Natural killer cell (primary cell): ENCODE results near the gene NAPA. TPM values are rescaled to one million over a fixed set of nuclear protein-coding genes. Genes with fewer than 3 reads are reported as not detected.

ENCODE experiments used
- ATAC-seq, 3 donors: fragments of 150-1000 bp in 2 of 3; fragments of 200-7000 bp in 1 of 3; cut with Tn5 transposase; 1 replicate in 1 of 3; 2 replicates in 2 of 3; pipeline ENCODE4 v1.10.0; 2021; ENCODE audit warnings: mild to moderate bottlenecking in 2 of 3, moderate library complexity in 2 of 3
- DNase-seq, 2 donors: peaks; one replicate each; pipeline versions ENCODE4 v3.0.0 to v3.0.0-alpha.2; 2013 to 2021; ENCODE audit warnings: mixed read lengths in 1 of 2
- H3K27ac ChIP-seq: one replicate; pipeline ENCODE4 v1.5.1; 2013; ENCODE audit warnings: mild to moderate bottlenecking, low read length
- H3K27me3 ChIP-seq: one replicate; pipeline ENCODE4 v1.6.1; 2013; ENCODE audit warnings: low read length; ENCODE audit not compliant: control insufficient read depth, insufficient read depth
- H3K36me3 ChIP-seq: one replicate; pipeline ENCODE4 v1.6.1; 2013; ENCODE audit warnings: low read length; ENCODE audit not compliant: control insufficient read depth, insufficient read depth
- H3K4me1 ChIP-seq: one replicate; pipeline ENCODE4 v1.6.1; 2013; ENCODE audit warnings: low read length; ENCODE audit not compliant: control insufficient read depth, insufficient read depth
- H3K4me3 ChIP-seq: one replicate; pipeline ENCODE4 v1.5.1; 2013; ENCODE audit warnings: low read length
- H3K9me3 ChIP-seq: one replicate; pipeline ENCODE4 v1.6.1; 2013; ENCODE audit warnings: low read length; ENCODE audit not compliant: control insufficient read depth, insufficient read depth
- H3K27ac Mint-ChIP-seq, 2 donors: one replicate each; pipeline ENCODE4 v1.8.0; 2022; ENCODE audit warnings: mild to moderate bottlenecking in 2 of 2, mixed read lengths in 2 of 2, moderate library complexity in 1 of 2
- H3K27me3 Mint-ChIP-seq, 2 donors: one replicate each; pipeline ENCODE4 v1.8.0; 2022; ENCODE audit warnings: low read depth in 2 of 2, mixed read lengths in 2 of 2
- H3K36me3 Mint-ChIP-seq: one replicate; pipeline ENCODE4 v1.8.0; 2022; ENCODE audit warnings: mixed read lengths
- H3K4me1 Mint-ChIP-seq, 2 donors: one replicate each; pipeline ENCODE4 v1.8.0; 2022; ENCODE audit warnings: mixed read lengths in 2 of 2
- H3K4me3 Mint-ChIP-seq: one replicate; pipeline ENCODE4 v1.8.0; 2022; ENCODE audit warnings: mild to moderate bottlenecking, moderate library complexity, mixed read lengths
- H3K9me3 Mint-ChIP-seq, 2 donors: one replicate each; pipeline ENCODE4 v1.8.0; 2022; ENCODE audit warnings: mixed read lengths in 2 of 2
- WGBS: methylation state at CpG from one replicate; pipeline ENCODE4 v1.1.7; 2013; ENCODE audit warnings: missing lambda C conversion rate; ENCODE audit not compliant: insufficient coverage; 5-methylcytosine and 5-hydroxymethylcytosine counted together
- intact Hi-C: fragments of 100-400 bp; cut with micrococcal nuclease; formaldehyde crosslinking; loops from one replicate; pipeline ENCODE4 v1.14.2; 2022
- total RNA-seq, 4 donors: library from RNA; stranded (reverse); fragments of 120-200 nt in 1 of 4; gene quantifications; one replicate each; pipeline versions ENCODE4 v1.2.3 to v1.2.4, GENCODE V29; 2013 to 2022
- TF ChIP-seq, protein P1 (sequence below): fragments of 200-600 bp; IDR thresholded peaks from one replicate; pipeline ENCODE4 v1.8.0; 2022; ENCODE audit warnings: antibody characterized with exemption

NAPA gene
- total RNA-seq, 3 donors from 2014 or later (not counting 1 experiment from before 2014, with no cell fraction given), result 192 to 215 (median 192) TPM

DNA sequence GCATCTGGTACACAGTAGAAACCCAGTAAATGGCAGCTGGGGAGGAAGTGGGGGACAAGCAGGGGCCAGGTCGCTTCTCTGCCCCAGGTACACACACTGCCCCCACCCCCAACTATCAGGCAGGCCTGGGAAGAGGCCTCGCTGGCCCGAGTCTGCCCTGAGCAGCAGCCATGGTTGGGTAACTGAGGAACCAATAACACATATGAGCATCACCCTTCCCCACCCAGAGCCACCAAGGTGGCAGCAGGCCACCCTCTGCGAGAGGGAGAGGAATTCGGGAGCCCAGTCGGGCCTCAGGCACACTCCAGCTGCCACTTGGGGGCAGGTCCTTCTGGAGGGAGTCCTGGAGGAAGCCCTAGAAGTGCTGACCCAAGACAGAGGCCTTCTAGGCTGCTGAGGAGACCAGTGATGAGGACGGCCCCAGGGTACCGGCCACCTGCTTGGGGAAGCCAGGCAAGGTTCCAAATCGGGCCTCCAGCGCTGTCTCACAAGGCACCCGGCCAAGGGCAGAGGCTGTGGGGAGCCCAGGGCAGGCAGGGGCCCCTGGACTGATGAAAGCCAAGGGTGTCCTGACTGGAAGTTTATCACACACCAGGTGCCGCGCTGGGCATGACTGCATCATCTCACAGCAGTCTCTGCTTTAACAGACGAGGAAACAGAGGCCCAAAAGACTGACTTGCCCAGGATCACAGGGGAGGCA is 16.9 kb downstream of the NAPA start:
- TF ChIP-seq, protein P1, sequence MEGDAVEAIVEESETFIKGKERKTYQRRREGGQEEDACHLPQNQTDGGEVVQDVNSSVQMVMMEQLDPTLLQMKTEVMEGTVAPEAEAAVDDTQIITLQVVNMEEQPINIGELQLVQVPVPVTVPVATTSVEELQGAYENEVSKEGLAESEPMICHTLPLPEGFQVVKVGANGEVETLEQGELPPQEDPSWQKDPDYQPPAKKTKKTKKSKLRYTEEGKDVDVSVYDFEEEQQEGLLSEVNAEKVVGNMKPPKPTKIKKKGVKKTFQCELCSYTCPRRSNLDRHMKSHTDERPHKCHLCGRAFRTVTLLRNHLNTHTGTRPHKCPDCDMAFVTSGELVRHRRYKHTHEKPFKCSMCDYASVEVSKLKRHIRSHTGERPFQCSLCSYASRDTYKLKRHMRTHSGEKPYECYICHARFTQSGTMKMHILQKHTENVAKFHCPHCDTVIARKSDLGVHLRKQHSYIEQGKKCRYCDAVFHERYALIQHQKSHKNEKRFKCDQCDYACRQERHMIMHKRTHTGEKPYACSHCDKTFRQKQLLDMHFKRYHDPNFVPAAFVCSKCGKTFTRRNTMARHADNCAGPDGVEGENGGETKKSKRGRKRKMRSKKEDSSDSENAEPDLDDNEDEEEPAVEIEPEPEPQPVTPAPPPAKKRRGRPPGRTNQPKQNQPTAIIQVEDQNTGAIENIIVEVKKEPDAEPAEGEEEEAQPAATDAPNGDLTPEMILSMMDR, result no peak
- DNase-seq (no peak), ATAC-seq (no peak)
- Mint-ChIP-seq H3K4me1 (peaks cover 19 to 24% of the 10 kb centered on the region in 2 donors), H3K36me3 (peaks cover 3% of the 10 kb centered on the region), H3K27ac (peak overlapping the region in 1 of 2 donors; percentile 16), H3K9me3 (no peaks in the 10 kb centered on the region), H3K27me3 (no peaks in the 10 kb centered on the region), H3K4me3 (no peak overlapping the region)
- Histone ChIP-seq H3K9me3 (no peaks in the 10 kb centered on the region), H3K4me1 (peaks cover 28% of the 10 kb centered on the region), H3K4me3 (no peak overlapping the region), H3K36me3 (peaks cover 44% of the 10 kb centered on the region), H3K27me3 (no peaks in the 10 kb centered on the region), H3K27ac (no peak overlapping the region)
- WGBS, result 97% methylated on average over 14 of the region's 14 CpGs
- intact Hi-C loops, result no loop called here

DNA sequence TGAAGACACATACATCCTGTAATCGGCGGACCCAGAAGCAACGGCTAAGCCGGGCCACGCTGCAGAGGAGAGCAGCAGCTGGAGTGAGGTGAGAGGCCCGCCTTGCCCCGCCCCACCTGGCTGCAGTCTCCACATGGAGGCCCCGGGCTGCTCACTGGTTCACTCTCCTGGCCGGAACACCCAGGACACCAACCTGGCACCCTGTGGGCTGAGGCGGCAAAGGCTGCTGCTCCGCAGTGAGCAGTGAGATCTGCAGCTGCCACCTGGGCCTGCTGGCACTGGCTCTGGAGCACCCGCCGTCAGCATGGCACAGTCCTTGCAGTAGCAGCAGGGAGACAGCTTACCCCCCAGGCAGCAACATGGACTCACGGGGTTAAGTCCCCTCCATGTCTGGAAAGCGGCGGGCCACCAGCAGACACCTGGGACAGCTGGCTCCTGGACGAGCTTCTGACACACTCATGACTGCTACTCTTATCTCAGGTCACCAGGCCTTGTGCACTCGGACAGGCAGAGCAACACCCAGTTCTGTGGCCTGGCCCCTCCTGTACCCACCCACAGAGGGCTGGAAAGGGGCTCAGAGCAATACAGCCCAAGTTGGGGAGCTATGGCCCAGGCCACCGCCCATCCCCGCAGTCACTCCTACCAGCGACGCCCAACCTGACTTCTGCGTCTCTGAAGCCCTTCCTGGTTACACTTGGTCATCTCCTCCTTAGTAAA is 17.7 kb downstream of the NAPA start:
- intact Hi-C loops, result no loop called here
- Mint-ChIP-seq H3K4me3 (no peak overlapping the region), H3K27ac (peak overlapping the region; percentile 16 to 32), H3K9me3 (no peaks in the 10 kb centered on the region), H3K36me3 (no peaks in the 10 kb centered on the region), H3K27me3 (no peaks in the 10 kb centered on the region), H3K4me1 (peaks cover 15 to 24% of the 10 kb centered on the region in 2 donors)
- Histone ChIP-seq H3K27ac (no peak overlapping the region), H3K9me3 (no peaks in the 10 kb centered on the region), H3K4me1 (peaks cover 35% of the 10 kb centered on the region), H3K36me3 (peaks cover 45% of the 10 kb centered on the region), H3K27me3 (no peaks in the 10 kb centered on the region), H3K4me3 (no peak overlapping the region)
- WGBS, result 92% methylated on average over 23 of the region's 23 CpGs
- DNase-seq, result no peak
- TF ChIP-seq, protein P1, result no peak
- ATAC-seq, result no peak

DNA sequence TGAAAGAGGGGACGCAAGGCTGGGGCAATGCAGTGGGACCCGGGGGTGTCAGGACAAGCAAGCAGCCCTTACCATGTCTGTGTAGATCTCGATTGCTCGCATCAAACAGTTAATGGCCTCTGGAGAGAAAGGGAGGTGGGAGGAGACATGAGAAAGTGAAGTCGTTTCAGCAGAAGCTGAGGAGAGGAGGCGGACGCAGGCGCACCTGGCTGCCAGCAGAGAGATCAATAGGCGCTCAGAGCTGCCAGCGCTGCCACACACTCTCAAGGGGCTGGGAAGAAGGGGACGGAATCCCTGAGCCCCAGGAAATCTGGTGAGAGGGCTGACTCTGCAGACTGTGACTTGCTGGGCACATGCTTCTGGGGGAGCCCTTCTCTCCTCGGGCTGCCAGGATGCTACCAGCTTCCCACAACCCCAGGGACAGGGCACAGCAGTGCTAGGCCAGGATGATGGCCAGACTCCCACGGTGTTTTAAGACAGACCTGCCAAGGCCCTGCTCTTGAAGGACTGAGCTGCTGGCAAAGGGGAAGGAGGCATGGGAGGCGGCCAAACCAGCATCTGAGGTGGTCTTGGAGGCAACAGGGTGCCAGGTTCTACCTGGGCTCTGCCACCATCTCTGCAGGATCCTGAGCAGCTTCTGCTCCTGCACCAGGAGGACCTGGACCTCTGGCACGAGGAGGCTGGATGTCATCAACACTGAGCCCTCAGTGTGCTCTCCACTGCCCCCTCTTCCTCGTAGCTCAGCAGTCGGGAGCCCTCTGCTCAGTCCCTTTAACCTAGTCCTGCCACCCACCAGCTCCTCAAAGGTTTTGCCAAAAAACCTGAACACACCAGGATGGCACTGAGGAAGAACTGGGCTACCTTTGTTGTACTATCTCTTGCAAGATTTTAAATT is 19.1 kb downstream of the NAPA start:
- intact Hi-C loops, result no loop called here
- Histone ChIP-seq H3K4me1 (peaks cover 36% of the 10 kb centered on the region), H3K27me3 (no peaks in the 10 kb centered on the region), H3K9me3 (no peaks in the 10 kb centered on the region), H3K36me3 (peaks cover 41% of the 10 kb centered on the region), H3K27ac (no peak overlapping the region), H3K4me3 (no peak overlapping the region)
- ATAC-seq (no peak), DNase-seq (no peak)
- Mint-ChIP-seq H3K4me1 (peaks cover 7 to 24% of the 10 kb centered on the region in 2 donors), H3K9me3 (no peaks in the 10 kb centered on the region), H3K27ac (peak overlapping the region; percentile 32 to 34), H3K36me3 (no peaks in the 10 kb centered on the region), H3K4me3 (peak overlapping the region; percentile 6), H3K27me3 (no peaks in the 10 kb centered on the region)
- WGBS, result 70% methylated on average over 17 of the region's 17 CpGs
- TF ChIP-seq, protein P1, result no peak
